RPMI7951 (cell line): ENCODE measurements around the gene NRG2. TPM values are rescaled to one million over a fixed set of nuclear protein-coding genes. Genes with fewer than 3 reads are reported as not detected.

Experiments used
- DNase-seq: peaks from one replicate; pipeline ENCODE4 v3.0.0-alpha.2; 2012; ENCODE audit warnings: low read depth
- total RNA-seq: library from RNA; depleted of rRNA; stranded (reverse); fragments of >200 nt; shearing (Covaris generic); gene quantifications from 2 replicates; pipeline ENCODE4 v1.2.3, GENCODE V29; 2014

The NRG2 gene
- total RNA-seq, 1 experiment from 2014 or later, result 1.9 TPM

GRCh38 chr5:139881143-139881733 is 161.9 kb downstream of the NRG2 start:
- DNase-seq, result no peak

GRCh38 chr5:139880416-139881142 is 162.5 kb downstream of the NRG2 start:
- DNase-seq, result no peak

- DNase-seq, result no peak
Measured at GRCh38 chr5:139878093-139878492, 165.0 kb downstream of the NRG2 start.

DNA sequence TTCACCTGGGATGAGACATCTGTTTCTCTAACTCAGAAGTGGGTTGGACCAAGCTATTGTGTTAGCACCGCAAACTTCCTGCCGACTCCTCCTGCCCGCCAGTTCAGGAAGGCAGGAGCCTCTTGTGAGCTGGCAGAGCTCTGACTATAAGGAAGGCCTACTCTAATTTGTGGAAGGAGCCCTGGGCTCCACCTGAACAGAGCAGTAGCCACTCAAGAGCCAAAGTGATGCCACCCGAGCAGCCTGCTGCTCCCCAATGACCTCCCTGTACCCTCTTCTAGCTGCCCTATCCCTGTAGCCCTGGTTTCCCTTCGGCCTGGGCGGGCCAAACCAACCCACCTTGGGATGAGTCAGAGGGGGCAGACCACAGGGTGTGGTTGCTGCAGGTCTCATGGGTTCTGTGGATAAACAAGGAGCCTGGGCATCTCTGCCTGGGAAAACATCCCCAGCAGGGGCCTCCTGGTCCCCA is 165.9 kb downstream of the NRG2 start:
- DNase-seq, result no peak

GRCh38 chr5:139875957-139876356 is 167.1 kb downstream of the NRG2 start:
- no peak for DNase-seq

DNA sequence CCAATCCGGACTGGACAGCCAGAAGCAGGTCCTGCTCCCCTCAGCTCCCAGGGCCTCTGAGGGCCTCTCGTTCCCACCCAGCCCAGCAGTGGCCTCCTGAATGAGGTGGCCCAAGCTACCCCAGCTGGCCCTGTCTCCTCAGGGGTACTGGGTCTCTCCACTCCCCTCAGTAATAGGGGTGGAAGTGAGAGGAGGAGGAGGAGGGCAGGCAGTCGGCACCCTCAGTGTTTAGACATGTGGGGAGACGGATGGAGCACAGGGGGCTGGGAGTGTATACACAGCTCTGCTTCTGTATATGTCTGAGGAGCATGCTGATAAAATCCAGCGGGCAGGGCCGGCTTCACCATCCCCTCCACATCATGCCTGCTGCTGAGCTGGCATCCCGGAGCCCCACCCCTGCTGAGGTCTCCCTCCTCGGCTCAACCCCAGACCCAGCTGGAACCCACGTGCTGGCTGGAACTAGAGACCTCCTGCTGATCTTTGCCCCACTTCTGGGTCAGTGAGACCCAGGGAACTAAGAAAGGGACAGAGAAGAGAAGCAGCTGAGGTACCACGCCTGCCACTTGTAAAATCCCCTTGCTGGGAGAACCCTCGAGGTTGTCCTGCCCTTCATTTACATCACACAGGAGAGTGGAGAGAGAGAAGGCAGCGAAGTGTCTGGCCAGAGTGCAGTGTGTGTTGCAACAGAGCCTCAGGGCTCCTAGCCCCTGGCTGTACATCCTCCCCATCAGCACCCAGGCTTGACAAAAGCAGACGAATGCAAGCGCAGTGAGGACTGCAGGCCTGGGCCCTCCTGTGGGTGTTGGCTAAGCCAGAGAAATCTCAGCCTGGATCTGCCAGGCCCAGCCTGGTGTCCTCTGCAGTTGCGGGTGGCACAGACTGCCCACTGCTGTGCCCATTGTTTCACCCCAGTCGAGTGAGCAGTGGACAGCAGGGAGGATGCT is 170.0 kb downstream of the NRG2 start:
- no peak for DNase-seq

- no peak for DNase-seq
Measured at GRCh38 chr5:139872052-139872766, 170.9 kb downstream of the NRG2 start.

- no peak for DNase-seq
Measured at GRCh38 chr5:139871614-139872013, 171.5 kb downstream of the NRG2 start.

- DNase-seq, result no peak
Measured at GRCh38 chr5:139870677-139871076, 172.4 kb downstream of the NRG2 start.

DNA sequence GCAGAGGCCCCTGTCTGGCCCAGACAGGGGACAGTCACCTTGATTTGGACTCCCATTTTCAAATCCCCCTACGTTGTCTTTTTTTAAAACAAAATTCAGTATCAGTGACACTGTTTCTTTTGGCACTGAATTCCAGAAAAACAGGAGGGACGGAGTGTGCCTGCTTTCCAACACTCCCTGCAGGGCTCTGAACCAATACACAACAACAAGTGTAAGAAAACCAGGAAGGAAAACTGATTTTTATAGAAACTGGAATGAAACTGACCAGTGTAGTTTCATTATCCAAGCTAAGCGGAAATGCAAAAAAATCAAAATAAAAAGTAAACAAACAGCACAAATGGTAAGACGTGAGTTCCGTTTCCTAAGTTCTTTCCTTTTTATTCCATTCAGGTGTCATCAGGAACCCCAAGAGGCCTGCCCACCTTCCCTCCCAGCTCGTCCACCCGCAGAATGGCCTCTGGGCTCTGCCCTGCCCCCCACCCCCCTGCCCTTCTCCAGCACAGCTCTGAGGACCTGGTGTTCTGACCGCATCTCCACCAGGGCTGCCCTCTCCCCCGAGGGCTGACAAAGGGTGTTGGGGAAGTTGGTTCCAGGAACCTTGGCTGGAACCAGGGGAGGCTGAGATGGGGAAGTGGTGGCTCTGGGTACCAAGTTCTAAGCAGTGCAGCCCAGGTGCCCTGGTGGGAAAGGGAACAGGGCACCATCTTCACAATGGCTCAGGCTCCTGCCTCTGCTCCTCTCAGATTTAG is 173.9 kb downstream of the NRG2 start:
- no peak for DNase-seq

DNA sequence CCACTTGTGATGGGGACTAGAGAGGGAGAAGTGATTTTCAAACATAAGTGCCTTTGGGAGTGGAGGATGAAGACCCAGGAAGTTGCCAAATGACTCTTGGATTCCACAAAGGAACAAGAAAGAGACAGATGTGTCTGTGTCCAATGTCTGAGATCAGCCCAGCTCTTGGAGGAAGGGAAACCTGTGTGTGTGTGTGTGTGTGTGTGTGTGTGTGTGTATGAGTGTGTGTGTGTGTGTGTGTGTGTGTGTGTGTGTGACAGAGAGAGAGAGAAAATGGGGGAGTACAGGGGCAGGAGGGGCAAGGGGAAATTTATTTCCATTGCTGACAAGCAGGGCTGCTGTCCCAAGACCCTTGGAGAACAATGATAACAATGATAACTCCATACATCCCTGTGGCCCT is 175.5 kb downstream of the NRG2 start:
- no peak for DNase-seq

GRCh38 chr5:139867109-139867508 is 176.0 kb downstream of the NRG2 start:
- DNase-seq, result no peak

GRCh38 chr5:139864716-139865483 is 178.2 kb downstream of the NRG2 start:
- DNase-seq, result no peak

GRCh38 chr5:139863855-139864558 is 179.1 kb downstream of the NRG2 start:
- peak; percentile 42 for DNase-seq

- no peak for DNase-seq
Measured at GRCh38 chr5:139863361-139863760, 179.7 kb downstream of the NRG2 start.

- DNase-seq, result no peak
Measured at GRCh38 chr5:139862803-139863202, 180.3 kb downstream of the NRG2 start.

DNA sequence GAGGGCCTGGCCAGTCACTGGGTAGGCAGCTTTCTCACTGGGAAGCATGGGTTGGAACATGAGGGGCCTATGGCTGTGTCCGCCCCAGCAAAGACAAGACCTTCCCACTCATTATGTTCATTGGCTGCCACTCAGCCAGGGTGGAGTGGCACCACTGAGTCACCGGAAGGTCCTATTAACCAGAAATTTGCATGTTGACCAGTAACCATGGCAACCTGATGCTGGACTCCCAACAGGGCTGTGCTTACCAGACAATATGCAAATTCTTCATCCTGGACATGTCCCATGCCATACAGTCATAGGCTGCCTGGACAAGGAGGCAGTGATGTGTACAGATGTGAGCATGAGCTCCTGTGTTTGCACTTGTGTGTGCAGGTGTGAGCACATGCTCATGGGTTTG is 180.8 kb downstream of the NRG2 start:
- peak; percentile 85 for DNase-seq

GRCh38 chr5:139861889-139862207 is 181.3 kb downstream of the NRG2 start:
- no peak for DNase-seq

- no peak for DNase-seq
Measured at GRCh38 chr5:139861021-139861888, 181.8 kb downstream of the NRG2 start.
